Measurements from ENCODE around the gene C4orf50.

DNA sequence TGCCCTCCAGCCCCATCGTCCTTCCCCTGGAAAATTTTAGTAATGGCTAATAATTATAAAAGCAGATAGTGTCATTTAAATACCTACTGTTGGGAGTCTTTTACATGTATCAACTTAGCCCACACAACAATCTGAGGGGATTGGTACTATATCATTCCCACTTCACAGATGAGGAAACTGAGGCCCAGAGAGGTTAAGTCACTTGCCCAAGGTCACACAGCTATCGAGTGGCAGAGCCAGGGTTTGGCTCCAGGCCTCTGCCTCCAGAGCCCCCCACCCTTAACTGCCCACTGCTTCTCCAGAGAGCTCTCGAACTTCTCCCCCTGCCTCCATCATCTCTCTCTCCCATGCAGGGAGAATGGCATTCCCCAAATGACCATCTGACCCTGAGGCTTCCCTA is 7.4 kb downstream of the C4orf50 start:
- no peak for TF ChIP-seq POLR2A (IDR thresholded peaks at IDR 0.05; ENCODE audit: control extremely low read depth in 1 of 2, low read depth in 2 of 2, low read length in 2 of 2)
- TF ChIP-seq RBBP5 (IDR thresholded peaks at IDR 0.05; ENCODE audit: borderline replicate concordance, low read depth, low read length), result no peak
- no peak for TF ChIP-seq EZH2 (IDR thresholded peaks at IDR 0.05; ENCODE audit: low read depth, low read length, severe bottlenecking)
- TF ChIP-seq CHD2 (IDR thresholded peaks at IDR 0.05; ENCODE audit: low read length), result no peak
- no peak for TF ChIP-seq RAD21 (IDR thresholded peaks at IDR 0.05 in 1 of 2, conservative IDR thresholded peaks at IDR 0.05 in 1 of 2; ENCODE audit: low read depth in 2 of 2, low read length in 2 of 2)
- no peak for TF ChIP-seq POLR2AphosphoS5 (IDR thresholded peaks at IDR 0.05; ENCODE audit: low read depth, low read length)
- no peak for TF ChIP-seq JUND (IDR thresholded peaks at IDR 0.05; ENCODE audit: low read length)
- TF ChIP-seq CTCF (IDR thresholded peaks at IDR 0.05; ENCODE audit: control extremely low read depth in 1 of 3, insufficient read depth in 1 of 3, low read depth in 1 of 3, low read length in 3 of 3), result no peak
- TF ChIP-seq SIN3A (conservative IDR thresholded peaks at IDR 0.05 in 1 of 2, IDR thresholded peaks at IDR 0.05 in 1 of 2; ENCODE audit: low read depth in 1 of 2, low read length in 2 of 2), result no peak

Data from H1 (cell line).